Mesodermal cell (in vitro differentiated cells): ENCODE measurements around the gene PIK3C2G.
"Not testable (repeated sequence)": the region's sequence is repeated elsewhere in the genome, so short reads cannot be mapped to it uniquely, and the experiment has no call there.

Experiments
- H3K27ac ChIP-seq: 2 replicates; pipeline ENCODE4 v1.7.0; 2013; ENCODE audit warnings: mild to moderate bottlenecking, low read depth, low read length, moderate library complexity; ENCODE audit not compliant: severe bottlenecking
- H3K36me3 ChIP-seq: 2 replicates; pipeline ENCODE4 v1.7.1; 2013; ENCODE audit warnings: mild to moderate bottlenecking, low read length, moderate library complexity; ENCODE audit not compliant: control insufficient read depth, insufficient read depth
- H3K4me1 ChIP-seq: one replicate; pipeline ENCODE4 v1.7.1; 2013; ENCODE audit warnings: mild to moderate bottlenecking, low read length; ENCODE audit not compliant: insufficient read depth, control insufficient read depth, poor library complexity, severe bottlenecking
- H3K4me3 ChIP-seq: 2 replicates; pipeline ENCODE4 v1.7.0; 2013; ENCODE audit warnings: low read length, control low read depth, mild to moderate bottlenecking; ENCODE audit not compliant: insufficient read depth, poor library complexity, severe bottlenecking; ENCODE audit errors: extremely low read depth
- H3K9me3 ChIP-seq: 2 replicates; pipeline ENCODE4 v1.7.1; 2013; ENCODE audit warnings: mild to moderate bottlenecking, low read length, moderate library complexity; ENCODE audit not compliant: control insufficient read depth
- WGBS, 2 experiments: methylation state at CpG; one replicate each; pipeline ENCODE4 v1.1.5; 2013; ENCODE audit warnings: missing lambda C conversion rate in 2 of 2; ENCODE audit not compliant: insufficient coverage in 2 of 2; 5-methylcytosine and 5-hydroxymethylcytosine counted together

PIK3C2G gene

GRCh38 chr12:18255004-18255403, 6.3 kb upstream of the PIK3C2G start:
- not testable (repeated sequence) for H3K36me3 ChIP-seq, H3K9me3 ChIP-seq, H3K27ac ChIP-seq, H3K4me3 ChIP-seq, H3K4me1 ChIP-seq
- WGBS, 2 experiments, result 39 to 50% methylated on average over 2 of the region's 6 CpGs

- H3K36me3 ChIP-seq, result no peaks in the 10 kb centered on the region
- WGBS, 2 experiments, result 88 to 93% methylated on average over 1 of the region's 3 CpGs
- no peak overlapping the region for H3K4me3 ChIP-seq
- H3K4me1 ChIP-seq, result no peaks in the 10 kb centered on the region
- no peak overlapping the region for H3K27ac ChIP-seq
- H3K9me3 ChIP-seq, result no peaks in the 10 kb centered on the region
These were observed 4.1 kb upstream of the PIK3C2G start for GRCh38 chr12:18257251-18257650.

GRCh38 chr12:18258929-18259328, 2.4 kb upstream of the PIK3C2G start:
- Histone ChIP-seq H3K4me1 (no peaks in the 10 kb centered on the region), H3K36me3 (no peaks in the 10 kb centered on the region), H3K9me3 (no peaks in the 10 kb centered on the region), H3K27ac (no peak overlapping the region), H3K4me3 (no peak overlapping the region)
- no CpG with 5 or more reads among the region's 2 CpGs for WGBS, 2 experiments

- H3K27ac ChIP-seq, result no peak overlapping the region
- no peak overlapping the region for H3K4me3 ChIP-seq
- no CpG with 5 or more reads among the region's 1 CpG for WGBS, 2 experiments
- no peaks in the 10 kb centered on the region for H3K36me3 ChIP-seq
- no peaks in the 10 kb centered on the region for H3K9me3 ChIP-seq
- H3K4me1 ChIP-seq, result no peaks in the 10 kb centered on the region
These were observed 1.2 kb upstream of the PIK3C2G start for GRCh38 chr12:18259906-18260682.

GRCh38 chr12:18261906-18262305, 588 bp downstream of the PIK3C2G start:
- no peaks in the 10 kb centered on the region for H3K36me3 ChIP-seq
- no peaks in the 10 kb centered on the region for H3K9me3 ChIP-seq
- WGBS, 2 experiments, result 82% methylated on average over 2 of the region's 5 CpGs
- no peak overlapping the region for H3K4me3 ChIP-seq
- H3K27ac ChIP-seq, result no peak overlapping the region
- no peaks in the 10 kb centered on the region for H3K4me1 ChIP-seq

GRCh38 chr12:18262514-18262913, 1.2 kb downstream of the PIK3C2G start:
- no peaks in the 10 kb centered on the region for H3K9me3 ChIP-seq
- peaks cover under 1% of the 10 kb centered on the region for H3K4me1 ChIP-seq
- WGBS, 2 experiments, result 88% methylated on average over 1 of the region's 2 CpGs; no CpG with 5 or more reads in 1 of the 2 experiments
- no peak overlapping the region for H3K4me3 ChIP-seq
- H3K36me3 ChIP-seq, result no peaks in the 10 kb centered on the region
- no peak overlapping the region for H3K27ac ChIP-seq

DNA sequence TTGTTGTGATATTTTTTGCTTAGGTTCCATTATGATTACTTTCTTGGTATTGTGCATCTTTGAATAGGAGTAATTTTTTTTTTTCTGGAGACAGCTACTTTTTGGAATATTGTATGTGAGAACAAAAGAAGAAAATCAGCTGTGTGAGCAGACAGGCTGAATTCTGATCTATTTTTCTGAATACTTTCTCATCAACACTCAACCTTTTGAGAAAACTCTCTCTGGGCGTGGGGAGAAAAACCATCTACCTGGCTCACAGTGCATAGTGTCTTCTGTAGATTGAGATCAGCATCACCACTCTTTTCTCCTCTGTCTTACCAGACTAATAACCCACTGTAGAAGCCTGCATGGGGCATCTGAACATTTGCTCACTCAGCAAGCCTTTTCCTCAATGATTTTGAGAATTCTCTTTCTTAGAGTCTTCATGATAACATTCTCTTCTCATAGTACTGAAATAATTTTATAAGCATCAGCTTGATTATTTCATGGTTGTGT, 3.3 kb downstream of the PIK3C2G start:
- no peak overlapping the region for H3K27ac ChIP-seq
- no peaks in the 10 kb centered on the region for H3K36me3 ChIP-seq
- H3K4me1 ChIP-seq, result peaks cover 5% of the 10 kb centered on the region
- H3K9me3 ChIP-seq, result no peaks in the 10 kb centered on the region
- no peak overlapping the region for H3K4me3 ChIP-seq
- 100% methylated on average over 1 of the region's 1 CpG; no CpG with 5 or more reads in 1 of the 2 experiments for WGBS, 2 experiments

DNA sequence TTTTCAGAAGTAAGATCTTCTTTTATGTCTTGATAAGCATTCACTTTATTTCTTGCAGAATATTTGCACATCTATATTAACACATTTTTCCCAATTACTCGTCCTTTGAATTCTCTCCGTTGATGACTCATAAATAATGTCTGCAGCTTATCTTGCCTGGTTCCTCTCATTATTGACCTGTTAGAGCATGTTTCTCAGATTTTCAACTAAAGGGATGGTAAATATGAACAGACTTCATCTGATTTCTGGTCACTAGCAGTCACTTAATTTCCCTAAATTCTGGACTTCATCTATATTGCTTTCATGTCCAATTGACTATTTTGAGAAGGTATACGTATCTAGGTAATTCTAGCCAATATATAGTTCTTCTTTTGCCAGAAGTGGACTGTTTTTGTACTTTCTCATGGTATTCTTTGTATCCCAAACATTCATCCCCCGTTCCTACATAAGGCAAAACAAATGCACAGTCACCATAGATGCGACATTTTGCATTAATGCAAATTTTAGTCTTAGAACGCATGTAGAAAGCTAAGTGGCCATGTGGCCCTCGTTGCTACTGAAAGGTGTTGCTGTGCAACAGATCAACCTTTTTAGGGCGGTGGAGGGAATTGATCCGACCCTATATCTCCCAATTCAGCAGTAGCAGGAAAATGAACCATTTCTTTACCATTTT, 6.2 kb downstream of the PIK3C2G start:
- WGBS, 2 experiments, result 76 to 88% methylated on average over 6 of the region's 9 CpGs
- Histone ChIP-seq H3K4me1 (peaks cover 12% of the 10 kb centered on the region), H3K4me3 (no peak overlapping the region), H3K9me3 (no peaks in the 10 kb centered on the region), H3K36me3 (no peaks in the 10 kb centered on the region), H3K27ac (no peak overlapping the region)

DNA sequence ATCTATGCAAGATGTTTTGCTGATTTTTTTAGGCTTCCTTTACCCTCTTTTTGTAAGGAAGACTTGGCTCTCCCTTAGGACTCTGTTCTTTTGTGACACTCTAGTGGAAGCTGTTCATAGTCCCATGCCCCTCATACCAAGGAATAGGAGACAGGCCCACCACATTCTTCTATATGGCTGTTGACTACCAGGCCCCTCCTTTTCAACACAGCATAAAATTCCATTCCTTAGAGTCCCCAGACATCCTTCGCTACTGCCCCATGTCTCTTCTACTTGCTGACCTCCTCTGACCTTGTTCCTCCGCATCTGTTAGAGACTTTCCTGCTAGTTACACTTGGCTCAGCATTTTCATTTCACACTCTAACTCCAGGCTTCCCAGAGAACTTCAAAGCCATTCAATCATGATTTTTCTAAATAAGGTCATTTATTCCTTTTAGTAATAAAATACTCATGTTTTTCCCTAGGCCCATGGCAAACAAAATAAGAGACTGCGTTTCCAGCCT, 9.7 kb downstream of the PIK3C2G start:
- WGBS, 2 experiments, result 72 to 76% methylated on average over 2 to 3 of the region's 3 CpGs
- H3K27ac ChIP-seq, result peak overlapping the region; percentile 47
- no peaks in the 10 kb centered on the region for H3K36me3 ChIP-seq
- no peak overlapping the region for H3K4me3 ChIP-seq
- no peaks in the 10 kb centered on the region for H3K9me3 ChIP-seq
- H3K4me1 ChIP-seq, result peaks cover 17% of the 10 kb centered on the region

DNA sequence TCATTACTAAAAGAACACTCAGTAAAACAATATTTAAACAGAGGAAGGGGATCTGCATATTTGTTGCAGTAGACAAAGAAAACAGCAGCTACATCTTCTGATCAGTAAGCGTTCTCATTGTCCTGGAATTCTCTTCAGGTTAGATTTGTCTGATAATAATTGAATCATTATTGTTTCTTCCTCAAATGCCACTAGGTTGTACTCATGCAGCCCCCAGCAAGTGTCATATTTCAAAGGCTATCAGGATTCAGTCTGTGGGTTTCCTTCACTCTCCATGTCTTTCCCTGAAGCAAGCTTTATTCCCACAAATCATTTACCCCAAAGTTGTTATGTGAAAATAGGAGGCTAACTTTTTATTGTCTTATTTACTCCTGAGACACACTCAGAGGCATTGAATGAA, 14.7 kb downstream of the PIK3C2G start:
- no CpG with 5 or more reads among the region's 1 CpG for WGBS, 2 experiments
- Histone ChIP-seq H3K4me1 (peaks cover 19% of the 10 kb centered on the region), H3K36me3 (no peaks in the 10 kb centered on the region), H3K4me3 (no peak overlapping the region), H3K9me3 (no peaks in the 10 kb centered on the region), H3K27ac (peak overlapping the region; percentile 77)

DNA sequence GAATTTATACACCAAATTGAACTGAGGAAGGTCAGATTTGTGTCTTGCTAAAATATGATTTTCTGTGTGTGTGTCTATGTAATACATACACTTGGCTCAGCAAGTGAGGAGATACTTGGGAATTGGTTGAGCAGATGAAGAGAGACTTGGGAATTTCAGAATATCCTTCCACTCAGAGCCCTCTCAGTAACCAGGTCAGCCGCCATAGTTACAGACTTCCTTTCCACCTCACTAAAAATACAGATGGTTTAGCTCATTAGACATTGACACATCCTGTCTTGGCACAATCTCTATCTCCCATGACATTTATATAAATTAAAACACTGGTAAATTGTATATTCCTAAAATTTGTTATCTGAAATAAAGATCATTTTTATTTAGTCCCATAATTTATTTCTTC, 15.9 kb downstream of the PIK3C2G start:
- Histone ChIP-seq H3K9me3 (no peaks in the 10 kb centered on the region), H3K36me3 (no peaks in the 10 kb centered on the region), H3K4me1 (peaks cover 13% of the 10 kb centered on the region), H3K27ac (no peak overlapping the region), H3K4me3 (no peak overlapping the region)
- no CpG with 5 or more reads among the region's 1 CpG for WGBS, 2 experiments
